Psoas muscle (tissue), 8 donors: ENCODE data around the gene NAPEPLD. TPM values are rescaled to one million over a fixed set of nuclear protein-coding genes. Genes with fewer than 3 reads are reported as not detected.

Experiments used
- ATAC-seq, 4 donors: fragments of 200-7000 bp; cut with Tn5 transposase; one replicate each; pipeline ENCODE4 v1.9.1; 2020; ENCODE audit warnings: moderate library complexity in 3 of 4, mild to moderate bottlenecking in 2 of 4
- DNase-seq, 2 donors: peaks; one replicate each; pipeline ENCODE4 v3.0.0-alpha.2; 2020
- H3K27ac ChIP-seq: fragments of 200-600 bp; one replicate; pipeline ENCODE4 v1.8.0; 2022
- H3K27me3 ChIP-seq, 3 donors: fragments of 200-600 bp in 1 of 3; one replicate each; pipeline versions ENCODE4 v1.6.1 to v1.8.0; 2013 to 2022; ENCODE audit warnings: low read length in 2 of 3, mild to moderate bottlenecking in 2 of 3, moderate library complexity in 1 of 3; ENCODE audit not compliant: insufficient read depth in 3 of 3
- H3K36me3 ChIP-seq, 2 donors: fragments of 200-600 bp in 1 of 2; one replicate each; pipeline versions ENCODE4 v1.6.1 to v1.8.0; 2013 to 2022; ENCODE audit warnings: low read depth in 1 of 2, mild to moderate bottlenecking in 1 of 2, moderate library complexity in 1 of 2; ENCODE audit not compliant: insufficient read depth in 1 of 2
- H3K4me1 ChIP-seq: fragments of 200-600 bp; one replicate; pipeline ENCODE4 v1.8.0; 2022
- H3K4me3 ChIP-seq: fragments of 200-600 bp; one replicate; pipeline ENCODE4 v1.8.0; 2022; ENCODE audit warnings: mild to moderate bottlenecking
- H3K9me3 ChIP-seq: fragments of 200-600 bp; one replicate; pipeline ENCODE4 v1.8.0; 2022
- WGBS, 3 donors: extraction: QIAGEN DNeasy Blood & Tissue Kit; methylation state at CpG; one replicate each; pipeline versions ENCODE4 v1.1.6 to v1.1.7; 2013; 5-methylcytosine and 5-hydroxymethylcytosine counted together
- intact Hi-C, 2 donors: fragments of 100-400 bp; cut with DNase I; formaldehyde crosslinking; loops; one replicate each; pipeline versions ENCODE4 v1.11.0 to v1.14.2; 2022
- polyA plus RNA-seq, 3 donors: library from polyadenylated mRNA; stranded (reverse); fragments of 200-250 nt; gene quantifications; one replicate each; pipeline ENCODE4 v1.2.3, GENCODE V29; 2013
- total RNA-seq, 4 donors: library from RNA; stranded (reverse); fragmentation: NEBNext Ultra II Directional in 2 of 4; extraction: Animal tissue kit (Norgen Biotek cat#: 25700) in 2 of 4; gene quantifications; one replicate each; pipeline versions ENCODE4 v1.2.1 to v1.2.4, GENCODE V29; 2021 to 2023
- TF ChIP-seq, protein P1 (sequence below): fragments of 200-600 bp; IDR thresholded peaks from one replicate; pipeline ENCODE4 v1.8.0; 2022; ENCODE audit warnings: antibody characterized with exemption
- donor health status: healthy with polysubstance abuse.
- donor health status: DM: no; HTN: no; CAD: no; lungs with moderate emphysema.
- donor health status: Bipolar disorder and iron deficiency.
- donor health status: healthy.
- donor health status: DM: yes; HTN: yes; CAD: no.
- donor health status: DM: no; HTN: no; CAD: no.
- donor health status: DM: no; HTN: no; CAD: no.
- donor health status: DM: yes; HTN: yes; CAD: no.

NAPEPLD gene
- total and polyA plus RNA-seq, 7 donors: 2.9 to 9.7 (median 5.5) TPM

- intact Hi-C loops: no loop called here
Measured at GRCh38 chr7:103142494-103142893, 6.4 kb downstream of the NAPEPLD start.

DNA sequence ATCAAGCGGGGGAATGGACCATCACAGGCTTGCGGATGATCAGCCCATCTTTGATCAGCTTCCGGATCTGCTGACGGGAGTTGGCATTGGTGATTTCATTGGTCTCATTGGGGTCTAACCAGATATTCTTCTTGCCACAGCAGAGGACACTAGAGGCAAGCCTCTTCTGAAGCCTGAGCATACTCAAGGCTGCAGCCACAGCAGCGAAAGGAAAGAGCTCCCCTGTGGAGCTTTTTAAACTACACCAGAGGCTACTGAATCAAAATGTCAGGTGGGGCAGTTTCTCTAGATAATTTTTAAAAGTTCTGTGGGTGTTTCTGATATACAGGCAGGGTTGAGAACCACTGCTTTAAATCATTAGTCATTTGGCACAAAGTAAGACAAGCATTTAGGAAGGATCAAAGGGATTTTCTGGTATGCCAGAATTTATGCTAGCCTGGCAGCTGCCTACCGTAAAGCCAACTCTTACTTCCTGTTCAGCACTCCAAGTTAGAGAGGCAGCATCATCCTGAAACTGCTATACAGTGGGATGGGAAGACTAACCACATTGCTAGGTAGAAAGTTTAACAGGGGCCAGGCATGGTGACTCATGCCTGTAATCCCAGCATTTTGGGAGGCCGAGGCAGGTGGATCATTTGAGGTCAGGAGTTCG is 7.0 kb downstream of the NAPEPLD start:
- Histone ChIP-seq H3K36me3 (no peaks in the 10 kb centered on the region), H3K9me3 (no peaks in the 10 kb centered on the region), H3K27ac (no peak overlapping the region), H3K4me1 (peaks cover 8% of the 10 kb centered on the region), H3K27me3 (no peaks in the 10 kb centered on the region), H3K4me3 (no peak overlapping the region)
- TF ChIP-seq, protein P1, sequence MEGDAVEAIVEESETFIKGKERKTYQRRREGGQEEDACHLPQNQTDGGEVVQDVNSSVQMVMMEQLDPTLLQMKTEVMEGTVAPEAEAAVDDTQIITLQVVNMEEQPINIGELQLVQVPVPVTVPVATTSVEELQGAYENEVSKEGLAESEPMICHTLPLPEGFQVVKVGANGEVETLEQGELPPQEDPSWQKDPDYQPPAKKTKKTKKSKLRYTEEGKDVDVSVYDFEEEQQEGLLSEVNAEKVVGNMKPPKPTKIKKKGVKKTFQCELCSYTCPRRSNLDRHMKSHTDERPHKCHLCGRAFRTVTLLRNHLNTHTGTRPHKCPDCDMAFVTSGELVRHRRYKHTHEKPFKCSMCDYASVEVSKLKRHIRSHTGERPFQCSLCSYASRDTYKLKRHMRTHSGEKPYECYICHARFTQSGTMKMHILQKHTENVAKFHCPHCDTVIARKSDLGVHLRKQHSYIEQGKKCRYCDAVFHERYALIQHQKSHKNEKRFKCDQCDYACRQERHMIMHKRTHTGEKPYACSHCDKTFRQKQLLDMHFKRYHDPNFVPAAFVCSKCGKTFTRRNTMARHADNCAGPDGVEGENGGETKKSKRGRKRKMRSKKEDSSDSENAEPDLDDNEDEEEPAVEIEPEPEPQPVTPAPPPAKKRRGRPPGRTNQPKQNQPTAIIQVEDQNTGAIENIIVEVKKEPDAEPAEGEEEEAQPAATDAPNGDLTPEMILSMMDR: no peak
- intact Hi-C loops: no loop called here
- DNase-seq (no peak), ATAC-seq (no peak)
- 85 to 90% (median 88%) methylated on average over 8 of the region's 8 CpGs for WGBS, 3 donors

More at GRCh38 chr7:103142494-103142893, 6.4 kb downstream of the NAPEPLD start:
- 86 to 97% (median 95%) methylated on average over 1 of the region's 1 CpG for WGBS, 3 donors
- no peak overlapping the region for H3K4me3 ChIP-seq
- no peaks in the 10 kb centered on the region for H3K27me3 ChIP-seq
- ATAC-seq (no peak), DNase-seq (no peak)
- peaks cover 14% of the 10 kb centered on the region for H3K4me1 ChIP-seq
- no peak overlapping the region for H3K27ac ChIP-seq
- TF ChIP-seq, protein P1: no peak
- no peaks in the 10 kb centered on the region for H3K9me3 ChIP-seq
- H3K36me3 ChIP-seq: no peaks in the 10 kb centered on the region

- no peaks in the 10 kb centered on the region for H3K36me3 ChIP-seq
- TF ChIP-seq, protein P1: no peak
- no peak overlapping the region for H3K4me3 ChIP-seq
- no peaks in the 10 kb centered on the region for H3K4me1 ChIP-seq
- ATAC-seq (no peak), DNase-seq (no peak)
- WGBS, 3 donors: 88 to 95% (median 94%) methylated on average over 2 of the region's 2 CpGs
- intact Hi-C loops: no loop called here
- H3K27me3 ChIP-seq: no peaks in the 10 kb centered on the region
- no peaks in the 10 kb centered on the region for H3K9me3 ChIP-seq
- no peak overlapping the region for H3K27ac ChIP-seq
Measured at GRCh38 chr7:103140685-103141084, 8.2 kb downstream of the NAPEPLD start.

DNA sequence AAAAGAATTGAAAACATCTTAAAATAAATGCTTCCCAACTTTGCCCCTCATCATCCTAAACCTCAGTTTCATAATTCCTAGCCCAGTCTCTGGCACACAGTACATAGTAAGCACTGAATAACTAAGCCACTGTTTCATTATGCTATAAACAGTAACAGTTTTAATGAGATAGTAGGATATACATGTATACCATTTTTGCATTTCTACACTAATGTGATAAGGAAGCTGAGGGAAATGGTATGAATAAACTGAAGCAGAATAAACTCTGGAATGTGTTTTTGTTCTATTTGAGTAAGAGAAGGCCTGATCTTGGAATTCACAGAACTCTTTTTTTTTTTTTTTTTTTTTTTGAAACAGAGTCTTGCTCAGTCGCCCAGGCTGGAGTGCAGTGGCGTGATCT is 8.8 kb downstream of the NAPEPLD start:
- DNase-seq (no peak), ATAC-seq (no peak)
- H3K4me3 ChIP-seq: no peak overlapping the region
- no peak overlapping the region for H3K27ac ChIP-seq
- H3K4me1 ChIP-seq: no peaks in the 10 kb centered on the region
- H3K9me3 ChIP-seq: no peaks in the 10 kb centered on the region
- WGBS, 3 donors: 92 to 95% methylated on average over 2 of the region's 2 CpGs; no CpG with 5 or more reads in 1 of the 3 donors
- intact Hi-C loops: no loop called here
- H3K36me3 ChIP-seq: no peaks in the 10 kb centered on the region
- no peaks in the 10 kb centered on the region for H3K27me3 ChIP-seq
- TF ChIP-seq, protein P1: no peak
